HG03103 (cell line): Measurements from ENCODE around the gene CCK.

Experiments used
- ATAC-seq: cut with Tn5 transposase; IDR thresholded peaks from one replicate; pipeline ENCODE4 v1.9.1; 2021; ENCODE audit warnings: low read depth; ENCODE audit not compliant: unreplicated experiment

The CCK gene

GRCh38 chr3:42270561-42270960, 4.6 kb upstream of the CCK start:
- ATAC-seq = no peak

- no peak for ATAC-seq
Measured at GRCh38 chr3:42269647-42270046, 3.7 kb upstream of the CCK start.

GRCh38 chr3:42267878-42268277, 1.9 kb upstream of the CCK start:
- ATAC-seq = no peak

GRCh38 chr3:42265059-42265991, 660 bp downstream of the CCK start:
- ATAC-seq = no peak

GRCh38 chr3:42264399-42265058, 1.5 kb downstream of the CCK start:
- ATAC-seq = no peak

GRCh38 chr3:42263354-42264346, 2.3 kb downstream of the CCK start:
- ATAC-seq = no peak

GRCh38 chr3:42262525-42262924, 3.5 kb downstream of the CCK start:
- ATAC-seq = no peak

- no peak for ATAC-seq
Measured at GRCh38 chr3:42257007-42257406, 9.0 kb downstream of the CCK start.

- no peak for ATAC-seq
Measured at GRCh38 chr3:42256135-42256819, 9.7 kb downstream of the CCK start.

- ATAC-seq = no peak
Measured at GRCh38 chr3:42254566-42254965, 11.4 kb downstream of the CCK start.

- ATAC-seq = no peak
Measured at GRCh38 chr3:42250761-42251160, 15.2 kb downstream of the CCK start.

GRCh38 chr3:42247576-42248027, 18.4 kb downstream of the CCK start:
- ATAC-seq = no peak

GRCh38 chr3:42246091-42246490, 19.9 kb downstream of the CCK start:
- no peak for ATAC-seq

- ATAC-seq = no peak
Measured at GRCh38 chr3:42236611-42237010, 29.4 kb downstream of the CCK start.

GRCh38 chr3:42235532-42235931, 30.5 kb downstream of the CCK start:
- ATAC-seq = no peak

GRCh38 chr3:42230860-42231259, 35.1 kb downstream of the CCK start:
- no peak for ATAC-seq

GRCh38 chr3:42229942-42230688, 35.9 kb downstream of the CCK start:
- no peak for ATAC-seq

- no peak for ATAC-seq
Measured at GRCh38 chr3:42229266-42229941, 36.6 kb downstream of the CCK start.

- ATAC-seq = no peak
Measured at GRCh38 chr3:42228796-42229195, 37.2 kb downstream of the CCK start.
